ENCODE data around the gene TSC22D3. TPM values are rescaled to one million over a fixed set of nuclear protein-coding genes. Genes with fewer than 3 reads are reported as not detected.

Gene TSC22D3
- total RNA-seq, 1 experiment from 2014 or later = 57.7 TPM

DNA sequence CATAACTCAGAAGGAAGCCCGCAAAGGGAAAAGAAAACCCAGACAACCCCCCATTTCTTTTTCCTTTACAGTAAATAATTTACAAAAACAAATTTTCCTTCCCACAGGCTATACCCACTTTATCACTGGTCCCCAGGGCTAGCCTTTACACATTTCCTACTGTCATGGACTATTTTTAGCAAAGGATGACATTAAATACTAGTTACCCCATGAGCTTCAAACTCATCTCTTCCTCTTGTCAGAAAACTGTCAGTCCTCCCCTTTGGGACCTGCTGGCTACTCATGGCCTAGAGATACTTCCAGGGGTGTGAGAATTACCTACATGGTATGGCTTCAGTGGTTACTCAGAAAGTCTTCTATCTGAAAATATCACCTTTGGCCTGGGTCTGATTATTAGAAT lies 11.9 kb downstream of the TSC22D3 start:
- DNase-seq (ENCODE audit: extremely low read depth, low read depth) = no peak

DNA sequence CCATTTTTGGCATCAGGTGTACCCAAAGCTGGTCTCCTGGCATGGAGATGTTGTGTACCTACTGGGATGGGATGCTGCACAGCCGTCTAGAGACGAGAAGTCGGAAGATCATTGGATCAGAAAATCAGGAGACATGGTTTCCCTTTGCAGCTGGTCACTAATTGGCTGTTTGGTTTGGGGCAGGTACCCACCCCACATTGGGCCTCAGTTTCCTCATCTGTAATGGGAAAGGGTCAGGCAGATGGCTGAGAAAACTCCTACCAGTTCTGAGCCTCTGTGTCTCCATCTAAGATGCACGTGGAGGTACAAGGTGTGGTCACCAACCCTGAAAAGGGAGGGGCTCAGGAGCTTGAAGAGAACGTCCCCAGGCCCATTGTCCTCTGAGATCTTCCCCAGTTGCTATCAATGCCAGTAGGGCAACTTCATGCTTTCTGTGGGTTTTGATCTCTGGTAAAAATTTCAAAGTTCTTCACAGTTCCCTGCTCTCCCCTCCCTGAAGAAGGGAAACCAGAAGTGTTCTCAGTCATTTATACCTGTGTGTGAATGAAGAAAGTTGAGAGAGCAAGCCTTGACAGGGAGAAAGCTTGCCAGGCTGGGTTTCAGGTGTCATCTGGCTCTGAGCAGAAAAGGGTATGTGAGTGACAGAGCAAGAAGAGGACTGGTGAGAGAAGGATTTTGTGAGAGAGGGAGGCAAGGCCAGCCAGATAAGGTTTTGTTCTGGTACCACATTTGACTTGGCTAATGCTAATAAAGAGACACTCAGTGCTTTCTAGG lies 15.1 kb downstream of the TSC22D3 start:
- DNase-seq (ENCODE audit: extremely low read depth, low read depth) = no peak

GRCh38 chrX:107758231-107758766 lies 17.3 kb downstream of the TSC22D3 start:
- no peak for DNase-seq (ENCODE audit: extremely low read depth, low read depth)

DNA sequence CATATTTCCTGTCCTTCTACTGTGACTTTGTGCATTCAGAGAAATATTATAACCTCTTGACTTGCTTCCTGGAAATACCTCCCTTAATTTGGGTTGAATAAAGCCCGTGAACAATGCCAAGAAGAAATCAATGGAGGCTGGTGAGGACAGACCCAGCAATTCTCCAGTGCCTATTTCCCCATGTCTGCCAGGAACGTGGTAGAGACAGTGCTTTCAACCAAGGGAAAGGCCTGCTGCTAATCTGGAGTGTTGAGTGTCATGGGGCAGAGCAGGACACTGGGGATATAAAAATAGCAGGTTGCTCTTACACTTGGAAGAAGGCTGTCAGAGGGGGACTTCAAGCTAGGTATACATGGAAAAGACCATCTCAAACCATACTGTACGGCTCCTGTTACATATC lies 19.9 kb downstream of the TSC22D3 start:
- no peak for DNase-seq (ENCODE audit: extremely low read depth, low read depth)

DNA sequence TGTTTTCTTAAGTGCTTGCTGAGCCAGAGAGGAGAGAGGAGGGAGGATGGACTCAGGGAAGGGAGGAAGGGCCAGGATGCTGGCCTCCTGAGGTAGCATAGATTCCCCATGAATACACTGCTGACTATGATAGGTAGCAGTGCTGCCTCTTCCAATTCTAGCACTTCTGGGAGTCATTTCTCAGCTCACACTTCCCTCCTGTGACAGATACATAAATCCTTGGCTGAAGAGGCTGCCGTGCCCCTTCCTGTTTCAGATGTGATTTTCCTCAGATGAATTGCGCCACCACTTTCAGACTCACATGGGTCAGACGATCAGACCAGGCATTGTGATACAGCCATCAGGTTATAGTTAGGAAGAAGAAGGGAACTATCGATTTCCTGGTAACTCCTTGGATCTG lies 22.4 kb downstream of the TSC22D3 start:
- DNase-seq (ENCODE audit: extremely low read depth, low read depth) = no peak

DNA sequence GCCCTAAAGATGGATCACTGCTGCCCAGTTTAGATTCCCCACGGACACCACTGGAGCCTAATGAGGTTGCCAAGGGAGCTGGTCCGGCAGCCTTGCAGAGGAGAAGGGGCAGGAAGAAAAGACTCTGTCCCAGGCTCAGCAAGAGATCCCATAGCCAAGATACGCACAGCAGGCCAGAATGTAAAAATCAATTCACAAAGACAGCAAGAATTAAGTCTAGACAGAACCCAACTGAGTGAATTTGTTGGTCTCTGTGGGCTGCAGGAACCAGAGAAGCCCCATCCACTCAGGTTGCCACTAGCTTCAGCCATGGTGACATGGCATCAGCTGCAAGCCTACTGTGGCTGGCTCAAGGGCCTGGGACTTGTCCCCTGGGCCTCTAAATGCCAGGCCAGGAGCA lies 22.9 kb downstream of the TSC22D3 start:
- no peak for DNase-seq (ENCODE audit: extremely low read depth, low read depth)

DNA sequence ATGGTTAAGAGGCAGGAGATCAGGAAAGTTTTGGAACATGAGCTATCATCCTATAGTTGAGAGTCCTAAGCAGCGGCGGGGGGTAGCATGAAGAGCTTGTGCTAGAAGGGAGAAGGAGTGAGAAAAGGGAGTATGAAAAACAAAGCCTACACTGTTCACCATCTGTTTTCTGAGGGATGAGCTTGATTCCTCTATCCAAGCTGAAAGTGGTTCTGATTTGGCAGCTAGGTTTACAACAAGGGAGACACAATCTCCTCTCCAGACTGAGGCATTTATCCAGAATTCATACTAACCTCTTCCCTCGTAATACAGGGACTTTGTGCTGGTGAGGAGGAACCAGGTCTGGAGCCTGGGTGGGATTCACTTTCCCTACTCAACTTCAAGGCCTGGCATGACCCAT lies 23.5 kb downstream of the TSC22D3 start:
- DNase-seq (ENCODE audit: extremely low read depth, low read depth) = no peak

- DNase-seq (ENCODE audit: extremely low read depth, low read depth) = no peak
Measured at GRCh38 chrX:107750861-107751445, 24.6 kb downstream of the TSC22D3 start.

GRCh38 chrX:107750263-107750662 lies 25.3 kb downstream of the TSC22D3 start:
- no peak for DNase-seq (ENCODE audit: extremely low read depth, low read depth)

- no peak for DNase-seq (ENCODE audit: extremely low read depth, low read depth)
Measured at GRCh38 chrX:107748506-107748905, 27.1 kb downstream of the TSC22D3 start.

- DNase-seq (ENCODE audit: extremely low read depth, low read depth) = no peak
Measured at GRCh38 chrX:107747596-107748161, 27.9 kb downstream of the TSC22D3 start.

DNA sequence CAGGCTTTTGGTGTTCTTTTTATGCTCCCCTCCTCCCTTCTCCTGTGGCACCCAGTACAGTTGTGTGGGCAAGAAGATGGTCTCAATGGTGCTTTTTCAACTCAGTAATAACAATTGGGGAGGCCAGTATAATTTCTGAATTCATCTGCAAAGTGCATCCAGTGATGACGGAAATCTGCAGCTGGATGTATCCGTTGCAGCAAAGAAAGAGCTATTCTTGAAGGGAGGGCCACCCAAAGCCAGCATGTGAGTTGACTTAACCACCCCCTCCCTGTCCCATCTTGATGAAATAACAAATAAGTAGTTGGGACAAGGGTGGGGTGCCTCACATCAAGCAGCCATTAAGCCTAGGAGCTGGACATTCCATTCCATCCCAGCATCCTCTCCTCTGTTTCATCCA lies 30.7 kb downstream of the TSC22D3 start:
- DNase-seq (ENCODE audit: extremely low read depth, low read depth) = no peak

GRCh38 chrX:107743995-107744394 lies 31.6 kb downstream of the TSC22D3 start:
- DNase-seq (ENCODE audit: extremely low read depth, low read depth) = no peak

- DNase-seq (ENCODE audit: extremely low read depth, low read depth) = no peak
Measured at GRCh38 chrX:107742700-107743191, 32.8 kb downstream of the TSC22D3 start.

GRCh38 chrX:107741404-107741790 lies 34.2 kb downstream of the TSC22D3 start:
- no peak for DNase-seq (ENCODE audit: extremely low read depth, low read depth)

GRCh38 chrX:107739541-107739940 lies 36.0 kb downstream of the TSC22D3 start:
- no peak for DNase-seq (ENCODE audit: extremely low read depth, low read depth)

DNA sequence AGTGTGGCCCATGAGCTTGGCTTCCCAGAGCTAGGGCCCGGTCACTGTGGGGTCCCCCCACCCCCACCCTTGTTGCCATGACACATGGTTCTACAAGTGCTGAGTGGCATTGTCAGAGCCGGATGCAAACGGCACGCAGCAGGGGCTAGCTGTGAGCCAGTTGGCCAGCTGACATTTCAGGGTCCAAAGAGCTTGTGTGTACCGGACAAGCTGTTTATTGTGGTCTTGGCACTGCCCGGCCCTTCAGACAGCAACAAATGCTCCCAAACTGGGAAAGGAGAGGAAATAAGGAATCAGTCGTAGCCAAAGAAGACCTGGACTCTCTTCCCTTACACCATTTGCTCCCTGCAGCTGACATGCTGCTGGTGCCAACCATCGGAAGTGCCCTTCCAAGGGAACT lies 36.8 kb downstream of the TSC22D3 start:
- DNase-seq (ENCODE audit: extremely low read depth, low read depth) = no peak

GRCh38 chrX:107738272-107738671 lies 37.3 kb downstream of the TSC22D3 start:
- DNase-seq (ENCODE audit: extremely low read depth, low read depth) = no peak

- DNase-seq (ENCODE audit: extremely low read depth, low read depth) = no peak
Measured at GRCh38 chrX:107736781-107737531, 38.6 kb downstream of the TSC22D3 start.

DNA sequence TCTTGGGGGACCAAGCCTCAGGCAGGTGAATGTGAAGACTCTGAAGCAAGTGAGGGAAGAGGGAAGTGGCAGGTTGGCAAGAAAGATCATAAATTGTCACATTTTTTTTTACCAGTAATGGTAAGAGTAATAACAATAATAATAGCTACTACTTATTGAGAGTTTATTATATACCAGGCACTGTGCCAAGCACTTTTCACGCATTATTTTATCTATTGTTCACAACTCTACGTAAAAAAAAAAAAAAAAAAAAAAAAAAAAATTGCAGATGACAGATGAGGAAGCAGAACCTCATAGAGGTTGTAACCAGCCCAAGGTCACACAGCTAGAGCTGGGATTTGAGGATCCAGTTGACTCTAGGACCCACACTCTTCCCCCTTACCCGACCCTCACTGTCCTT lies 40.9 kb downstream of the TSC22D3 start:
- no peak for DNase-seq (ENCODE audit: extremely low read depth, low read depth)

DNA sequence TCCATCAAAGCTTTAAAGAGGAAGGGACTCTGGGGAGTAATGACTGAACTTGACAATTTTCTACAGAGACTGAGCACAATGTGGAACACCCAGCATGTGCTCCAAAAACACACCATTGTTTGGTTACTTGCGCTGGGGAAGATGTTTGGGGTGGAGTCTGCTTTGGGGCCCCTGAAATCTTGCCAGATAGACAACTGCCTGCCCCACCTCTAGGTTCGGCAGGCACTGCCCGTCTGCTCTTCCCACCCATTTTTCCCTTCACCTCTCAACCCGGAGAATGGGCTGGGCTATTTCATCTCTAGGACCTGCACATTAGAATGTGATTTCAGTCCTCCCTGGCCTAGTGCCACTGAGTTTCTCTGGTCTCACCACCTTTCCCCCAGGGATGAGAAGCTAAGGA lies 41.9 kb downstream of the TSC22D3 start:
- no peak for DNase-seq (ENCODE audit: extremely low read depth, low read depth)
